NCI-H2227 treated with DMSO at 0.1 percent for 48 hours (cell line): ENCODE data around the gene DNAH8.
"Not testable (repeated sequence)": the region's sequence is repeated elsewhere in the genome, so short reads cannot be mapped to it uniquely, and the experiment has no call there.

ENCODE experiments used
- DNase-seq: peaks from one replicate; lab custom pipeline; 2025; lab: John Stamatoyannopoulos, UW

Gene DNAH8

DNA sequence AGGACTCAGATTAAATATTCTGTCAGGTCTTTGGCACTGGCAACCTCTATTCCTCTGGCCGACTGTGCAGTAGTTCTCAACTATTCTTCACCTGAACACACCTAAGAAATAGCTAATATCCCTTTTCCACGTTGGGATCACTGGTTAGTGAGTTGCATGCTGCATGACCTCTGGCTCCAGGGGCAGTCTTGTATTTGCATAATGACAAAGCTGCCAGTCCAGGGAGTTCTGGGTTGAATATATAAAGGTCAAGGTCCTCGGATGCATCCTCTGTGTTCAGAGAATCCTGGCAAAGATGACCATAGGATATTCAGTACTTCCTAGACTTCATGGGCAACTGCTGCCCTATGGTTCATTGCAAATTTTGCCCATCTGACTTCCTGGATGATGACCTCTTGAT, 131.2 kb downstream of the DNAH8 start:
- DNase-seq, result no peak

DNA sequence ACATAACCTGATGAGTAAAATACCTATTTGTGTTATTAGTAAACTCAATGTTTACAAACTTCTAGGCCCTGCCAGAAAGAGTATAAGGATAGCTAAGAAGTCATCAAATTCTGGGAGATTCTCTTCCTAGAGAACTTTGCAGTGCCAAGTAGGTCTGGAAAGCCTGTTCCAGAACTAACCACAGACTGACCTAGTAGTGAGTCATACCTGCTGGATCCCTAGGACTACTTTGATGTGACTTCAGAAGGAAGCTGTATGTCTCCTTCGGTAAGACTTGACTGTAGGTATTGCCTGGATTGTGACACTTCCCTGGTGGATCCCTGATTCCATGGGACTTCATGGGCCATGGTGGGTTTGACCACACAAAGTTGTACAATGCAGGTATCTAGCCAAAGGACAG, 131.7 kb downstream of the DNAH8 start:
- DNase-seq, result no peak

DNA sequence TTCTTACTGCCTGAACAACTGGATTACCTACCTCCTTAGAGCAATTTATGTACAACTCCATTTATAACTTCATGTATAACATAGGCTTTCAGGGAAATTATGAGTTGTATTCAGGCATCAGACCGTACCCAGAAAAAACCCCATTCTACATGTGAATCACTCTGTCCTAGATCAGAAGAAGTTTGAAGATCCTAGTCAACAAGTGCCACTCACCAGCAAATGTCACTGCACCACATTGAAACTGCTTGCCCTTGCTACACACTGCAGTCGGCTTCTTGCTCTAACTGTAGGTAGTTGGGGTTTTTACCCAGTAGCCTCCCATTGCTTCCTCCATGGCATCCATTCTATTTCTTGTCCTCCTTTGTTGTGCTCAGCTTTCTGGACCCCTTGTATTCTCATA, 132.4 kb downstream of the DNAH8 start:
- no peak for DNase-seq

DNA sequence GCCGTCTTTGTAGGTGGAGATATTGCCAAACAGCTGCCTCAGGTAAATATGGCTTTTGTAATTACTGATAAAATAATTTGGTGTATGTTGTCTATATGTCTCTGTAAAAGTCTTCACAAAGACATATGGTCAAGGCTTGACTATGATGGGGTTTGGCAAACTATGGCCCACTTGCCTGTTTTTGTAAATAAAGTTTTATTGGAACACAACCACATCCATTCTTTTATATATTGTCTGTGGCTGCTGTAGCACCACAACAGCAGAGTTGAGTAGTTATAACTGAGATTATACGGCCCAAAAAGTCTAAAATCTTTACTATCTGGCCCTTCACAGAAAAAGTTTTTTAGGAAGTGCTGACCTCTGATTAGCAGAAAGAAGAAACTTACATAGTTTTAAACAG, 133.6 kb downstream of the DNAH8 start:
- no peak for DNase-seq

DNA sequence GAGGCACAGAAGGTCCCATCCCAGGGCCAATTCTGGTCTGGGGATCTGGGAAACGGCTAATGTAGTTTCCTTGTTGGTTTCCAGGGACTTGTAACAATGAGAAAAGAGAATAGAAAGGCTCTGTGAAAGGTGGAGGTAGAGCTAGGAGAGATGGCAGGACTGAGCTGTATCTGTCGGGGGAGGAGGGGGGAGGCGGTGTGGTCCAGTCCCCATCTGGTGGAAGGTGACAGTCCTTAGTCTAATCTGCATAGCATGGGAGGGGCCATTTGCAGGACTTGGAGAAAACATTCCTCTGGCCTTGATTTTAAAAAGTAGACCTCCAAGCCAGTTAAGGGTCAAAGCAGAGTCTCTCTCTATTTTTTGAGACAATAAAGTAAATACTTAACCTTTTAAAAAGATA, 137.1 kb downstream of the DNAH8 start:
- DNase-seq, result no peak

DNA sequence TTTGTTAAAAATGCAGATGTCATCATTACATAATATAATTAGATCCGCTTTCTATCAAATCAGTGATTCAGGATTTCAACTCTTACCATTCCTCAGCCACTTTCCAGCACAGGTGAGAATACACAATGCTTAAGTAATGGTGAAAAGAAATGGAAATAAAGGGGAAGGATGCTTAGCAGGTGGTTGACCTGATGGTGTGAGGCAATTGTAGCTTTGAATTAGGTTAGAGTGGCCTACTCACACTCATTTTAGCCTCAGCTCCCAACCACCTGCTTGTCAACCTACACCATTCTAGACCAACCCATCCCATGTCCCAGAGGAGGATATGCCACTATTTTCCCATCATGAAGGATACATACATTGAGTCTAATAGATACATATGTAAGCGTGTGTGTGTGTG, 138.1 kb downstream of the DNAH8 start:
- no peak for DNase-seq

DNA sequence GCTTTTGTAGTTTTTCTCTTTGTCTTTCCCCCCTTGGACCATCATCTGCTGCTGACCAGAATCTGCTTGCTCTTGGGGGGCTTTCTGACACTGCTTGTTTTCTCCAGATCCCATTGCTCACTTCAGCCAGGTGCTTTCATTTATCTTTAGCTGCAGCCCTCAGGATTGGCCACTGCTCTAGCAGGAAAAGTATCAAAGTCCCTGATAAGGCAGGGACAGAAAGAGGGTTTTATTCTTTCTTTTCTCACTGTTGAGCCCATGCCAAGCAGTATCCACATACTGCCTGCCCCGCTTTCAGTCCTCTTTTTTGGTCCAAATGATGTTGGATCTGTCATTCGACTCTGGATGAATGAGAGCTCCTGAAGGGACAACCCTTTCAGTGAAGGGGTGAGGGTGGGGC, 141.4 kb downstream of the DNAH8 start:
- DNase-seq, result no peak

DNA sequence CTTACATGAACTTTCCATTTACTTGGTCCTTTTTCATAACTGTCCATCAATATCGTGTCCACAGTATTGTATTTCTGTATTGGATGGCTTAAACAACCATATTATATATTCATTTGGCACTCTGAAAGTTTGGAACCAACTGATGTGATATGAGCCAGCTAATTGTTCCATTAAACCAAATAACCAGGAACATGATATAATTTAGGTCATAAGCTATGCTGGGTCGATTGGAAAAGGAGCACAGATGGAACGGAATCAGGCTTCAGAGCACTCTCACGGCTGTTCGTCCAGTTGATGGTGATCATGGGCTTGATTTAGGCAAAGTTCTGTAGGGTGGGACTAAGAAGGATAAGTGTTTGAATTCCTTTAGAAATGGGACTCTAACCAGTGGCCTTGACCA, 142.7 kb downstream of the DNAH8 start:
- DNase-seq, result no peak

DNA sequence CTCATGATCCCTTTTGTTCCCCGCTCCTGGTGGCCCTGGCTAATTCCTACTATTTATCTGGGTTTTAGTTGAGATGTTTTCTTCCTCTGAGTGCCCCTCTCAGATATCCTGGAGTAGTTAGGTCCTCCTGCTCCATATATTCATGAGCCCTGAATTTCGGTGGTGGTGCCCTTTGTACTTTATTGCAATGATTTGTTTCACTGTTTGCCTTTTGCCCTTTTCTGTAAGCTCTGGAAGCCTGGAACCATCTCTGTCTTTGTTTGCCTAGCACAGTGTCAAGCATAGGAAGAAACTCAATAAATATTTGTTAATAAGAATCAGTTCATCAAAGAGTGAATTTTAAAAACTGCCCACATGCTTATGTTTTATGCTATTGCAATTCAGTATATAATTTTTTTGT, 144.9 kb downstream of the DNAH8 start:
- DNase-seq, result no peak

DNA sequence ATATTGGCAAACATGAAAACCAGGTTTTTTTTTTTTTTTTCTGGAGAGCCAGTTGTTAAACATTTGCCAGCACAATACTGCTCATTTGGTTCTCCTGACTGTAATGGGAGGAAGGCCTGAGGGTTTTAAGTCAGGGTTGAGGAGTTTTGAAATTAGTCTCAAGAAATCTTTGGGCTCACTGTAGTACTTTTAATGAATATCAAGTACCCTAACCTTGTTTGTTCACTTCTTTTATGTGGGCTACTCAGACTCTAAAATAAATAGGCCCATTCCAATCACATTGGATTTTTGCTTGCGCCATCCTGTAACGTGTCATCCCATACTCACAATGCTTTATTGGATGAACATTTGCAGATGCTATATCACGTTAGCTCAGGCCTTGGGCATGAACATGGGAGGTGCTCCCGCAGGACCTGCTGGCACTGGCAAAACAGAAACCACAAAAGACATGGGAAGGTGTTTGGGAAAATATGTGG, 146.9 kb downstream of the DNAH8 start:
- DNase-seq, result no peak

DNA sequence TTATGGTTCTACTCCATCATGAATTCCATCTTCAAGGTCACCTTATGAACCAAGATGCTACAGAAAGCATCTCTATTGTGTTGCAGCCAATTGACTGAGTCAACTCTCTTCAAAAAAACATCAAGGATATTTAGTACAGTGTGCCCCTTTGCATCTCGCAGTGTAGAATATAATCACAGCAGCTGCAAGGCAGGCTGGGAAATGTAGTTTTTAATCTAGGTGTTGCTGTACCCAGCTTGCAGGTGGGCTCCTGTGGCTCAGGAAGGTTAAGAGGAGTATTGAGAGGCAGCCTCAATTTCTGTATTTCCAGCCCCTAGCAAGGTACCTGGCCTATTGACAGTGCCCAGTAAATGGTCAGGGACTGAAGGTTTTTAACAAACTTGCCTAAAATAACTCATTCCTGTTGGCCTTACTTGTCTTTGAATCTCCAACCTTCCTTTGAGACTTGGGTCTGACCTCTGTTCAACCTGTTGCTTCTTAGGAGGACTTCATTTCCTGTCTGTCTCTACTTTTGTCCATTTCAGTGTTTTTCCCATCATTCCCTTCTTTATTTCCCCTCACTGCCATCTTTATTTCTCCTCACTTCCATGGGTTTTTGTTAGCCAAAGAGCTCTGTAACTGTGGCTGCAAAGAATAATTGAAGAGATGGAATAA, 150.5 kb downstream of the DNAH8 start:
- DNase-seq, result no peak

DNA sequence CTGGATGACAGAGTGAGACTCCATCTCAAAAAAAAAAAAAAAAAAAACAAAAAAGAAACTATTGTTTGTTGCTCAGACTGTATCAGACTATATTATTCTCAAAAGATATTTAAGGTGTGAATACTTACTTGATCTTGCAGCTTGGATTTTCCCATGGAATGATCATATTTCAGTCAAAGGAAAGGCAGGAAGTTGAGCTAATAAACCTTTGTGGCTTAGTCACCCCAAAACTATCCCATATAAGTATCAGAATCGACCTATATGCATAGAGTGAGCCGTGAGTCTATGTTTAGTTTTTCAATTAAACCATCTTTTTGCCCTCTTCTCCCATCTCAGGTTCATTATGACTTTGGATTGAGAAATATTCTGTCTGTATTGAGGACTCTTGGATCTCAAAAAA, 152.6 kb downstream of the DNAH8 start:
- DNase-seq, result no peak

DNA sequence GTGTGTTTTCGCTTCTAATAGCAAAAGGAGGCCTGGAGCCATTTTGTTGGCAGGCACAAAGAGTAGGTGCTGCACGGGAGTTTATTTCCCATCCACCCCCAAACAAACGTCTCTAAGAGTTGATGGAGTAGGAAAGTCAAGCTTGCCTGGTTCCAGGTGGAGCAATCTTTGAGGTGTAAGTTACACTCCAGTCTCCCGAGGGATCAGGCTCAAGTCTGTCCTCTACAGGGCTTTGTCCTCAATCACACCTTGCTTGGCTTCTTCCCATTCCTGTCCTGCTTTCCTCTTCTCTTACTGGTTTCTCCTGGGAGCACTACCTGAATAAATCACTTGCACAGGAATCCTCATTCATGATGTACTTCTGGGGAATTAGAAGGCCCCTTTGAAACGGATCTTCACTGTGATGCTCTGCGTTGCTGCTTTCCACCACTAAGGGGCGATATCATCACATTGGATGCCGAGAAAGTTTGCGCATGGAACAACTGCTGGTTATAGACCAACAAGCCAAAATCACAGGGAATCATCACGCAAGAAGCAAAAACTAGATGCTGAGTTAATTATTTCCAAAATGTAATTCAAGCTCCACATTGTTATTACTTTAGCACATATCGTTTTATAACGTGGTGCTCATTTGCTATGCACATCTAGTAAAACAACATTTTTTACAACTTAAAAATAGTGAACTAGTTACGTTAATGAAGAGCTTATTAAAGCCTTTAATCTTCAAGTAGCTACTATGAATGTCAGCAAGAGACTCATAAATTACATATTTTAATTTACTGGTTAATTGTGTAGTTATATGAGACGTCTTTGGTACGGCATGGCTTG, 156.8 kb downstream of the DNAH8 start:
- DNase-seq, result peak; percentile 18

DNA sequence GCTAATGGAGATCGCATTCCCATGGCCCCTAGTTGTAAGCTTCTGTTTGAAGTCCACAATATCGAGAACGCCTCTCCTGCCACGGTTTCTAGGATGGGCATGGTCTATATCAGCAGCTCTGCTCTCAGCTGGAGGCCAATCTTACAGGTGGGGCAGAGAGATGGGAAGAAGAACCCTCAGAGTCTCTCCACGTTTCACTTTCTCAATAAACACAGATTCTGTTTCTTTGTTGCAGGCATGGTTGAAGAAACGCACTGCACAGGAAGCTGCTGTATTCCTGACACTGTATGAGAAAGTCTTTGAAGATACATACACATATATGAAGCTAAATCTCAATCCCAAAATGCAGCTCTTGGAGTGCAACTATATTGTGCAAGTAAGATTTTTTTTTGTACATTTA, 157.9 kb downstream of the DNAH8 start:
- no peak for DNase-seq

DNA sequence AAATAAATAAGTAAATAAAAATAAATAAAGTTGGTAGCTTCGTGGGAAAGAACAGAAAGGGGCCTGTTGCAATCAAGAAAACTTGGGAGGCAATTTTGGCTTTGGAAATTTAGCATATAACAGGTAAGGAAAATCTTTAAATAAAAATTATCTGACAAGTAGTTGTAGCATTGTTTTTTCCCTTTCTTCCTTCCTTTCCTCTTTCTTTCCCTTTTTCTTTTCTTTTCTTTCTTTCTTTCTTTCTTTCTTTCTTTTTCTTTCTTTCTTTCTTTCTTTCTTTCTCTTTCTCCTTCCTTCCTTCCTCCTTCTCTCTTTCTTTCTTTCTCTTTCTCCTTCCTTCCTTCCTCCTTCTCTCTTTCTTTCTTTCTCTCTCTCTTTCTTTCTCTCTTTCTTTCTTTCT, 158.7 kb downstream of the DNAH8 start:
- DNase-seq, result not testable (repeated sequence)

DNA sequence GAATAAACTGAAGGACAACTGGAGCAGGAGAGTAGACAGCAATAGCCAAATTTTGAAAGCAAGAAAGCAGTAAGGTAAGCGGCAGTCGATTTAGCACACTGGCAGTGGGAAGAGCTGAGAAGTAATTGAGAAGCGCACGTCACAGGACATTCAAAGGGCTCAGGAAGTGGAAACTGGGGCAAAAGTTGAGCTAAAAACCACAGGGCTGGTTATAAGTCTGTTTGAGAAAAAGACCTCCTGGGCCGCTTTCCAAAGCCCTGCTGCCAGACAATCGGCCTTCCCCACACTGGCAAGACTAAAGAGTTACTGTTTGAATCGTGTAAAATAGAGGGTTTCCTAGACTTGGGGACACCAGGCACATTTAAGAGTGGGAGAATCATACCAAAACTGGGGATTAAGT, 161.4 kb downstream of the DNAH8 start:
- no peak for DNase-seq

DNA sequence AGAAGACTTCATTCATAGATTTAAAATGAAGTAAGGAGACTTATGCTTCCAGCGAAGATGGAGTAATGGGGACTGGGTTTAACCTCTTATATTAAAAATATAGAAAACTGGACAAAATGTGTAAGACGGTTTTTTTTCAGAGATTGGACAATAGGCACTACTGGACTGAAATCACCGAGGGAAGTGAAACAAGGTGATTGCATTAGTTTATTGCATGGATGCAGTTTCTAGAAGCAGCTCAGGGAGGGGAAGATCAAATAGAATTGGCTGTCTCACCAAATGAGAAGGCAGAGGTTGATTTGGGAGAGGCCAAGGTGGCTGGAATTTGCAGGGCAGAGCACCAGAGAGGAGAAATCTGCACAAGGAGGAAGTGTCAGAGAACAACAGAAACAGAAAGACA, 162.6 kb downstream of the DNAH8 start:
- DNase-seq, result no peak

DNA sequence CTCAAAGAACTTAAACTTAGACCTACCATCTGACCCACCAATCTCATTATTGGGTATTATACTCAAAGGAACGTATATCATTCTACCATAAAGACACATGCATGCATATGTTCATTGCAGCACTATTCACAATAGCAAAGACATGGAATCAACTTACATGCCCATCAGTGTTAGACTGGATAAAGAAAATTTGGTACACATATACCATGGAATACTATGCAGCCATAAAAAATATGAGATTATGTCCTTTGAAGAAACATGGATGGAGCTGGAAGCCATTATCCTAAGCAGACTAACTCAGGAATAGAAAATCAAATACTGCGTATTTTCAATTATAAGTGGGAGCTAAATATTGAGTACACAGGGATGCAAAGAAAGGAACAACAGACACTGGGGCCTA, 167.0 kb downstream of the DNAH8 start:
- no peak for DNase-seq

DNA sequence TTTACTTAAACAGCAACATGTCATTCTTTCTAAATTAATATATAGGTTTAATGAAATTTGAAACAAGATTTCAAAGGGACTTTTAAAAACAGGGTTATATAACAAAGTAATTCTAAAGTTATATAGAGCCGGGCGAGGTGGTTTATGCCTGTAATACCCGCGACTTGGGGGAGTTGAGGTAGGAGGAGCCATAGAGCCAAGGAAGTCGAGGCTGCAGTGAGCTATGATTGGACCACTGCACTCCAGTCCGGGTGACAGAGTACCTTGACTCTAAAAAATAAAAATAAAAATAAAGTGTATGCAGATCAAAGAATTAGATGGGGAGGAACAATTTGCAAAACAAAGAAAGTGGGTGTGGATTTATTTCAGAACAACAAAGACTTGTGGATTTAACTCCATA, 182.4 kb downstream of the DNAH8 start:
- no peak for DNase-seq

DNA sequence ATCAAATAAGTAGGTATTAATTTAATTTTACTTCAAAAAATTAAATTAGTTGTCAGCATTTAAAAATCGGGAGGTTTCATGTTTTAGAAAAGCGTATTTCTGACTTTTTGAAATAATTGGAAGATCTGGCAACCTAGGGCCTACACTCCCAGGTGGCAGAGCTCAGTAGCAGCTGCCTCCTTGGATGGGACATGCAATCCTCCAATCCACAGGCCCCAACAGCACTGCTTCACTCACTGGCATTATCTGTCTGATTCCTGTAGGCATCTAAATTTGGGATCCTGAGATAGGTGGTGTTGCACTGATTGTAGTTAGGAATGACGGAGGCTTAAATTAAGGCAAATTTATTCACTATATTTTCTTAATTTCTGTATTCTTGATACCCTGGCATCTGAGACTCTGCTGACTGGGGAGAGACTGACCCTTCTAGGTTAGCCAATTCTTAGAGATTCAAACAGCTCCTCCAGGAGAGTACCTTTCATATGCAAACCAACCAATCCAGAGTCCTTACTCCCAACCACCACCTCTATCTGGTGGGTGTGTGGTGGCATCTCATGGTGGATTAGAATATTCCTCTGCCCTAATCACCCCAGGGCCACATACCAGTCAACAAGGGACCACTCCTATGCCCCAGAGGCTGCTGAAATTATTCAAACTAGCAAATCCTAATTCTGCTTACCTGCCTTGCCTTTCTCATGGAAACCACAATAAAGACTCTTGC, 186.9 kb downstream of the DNAH8 start:
- no peak for DNase-seq

DNA sequence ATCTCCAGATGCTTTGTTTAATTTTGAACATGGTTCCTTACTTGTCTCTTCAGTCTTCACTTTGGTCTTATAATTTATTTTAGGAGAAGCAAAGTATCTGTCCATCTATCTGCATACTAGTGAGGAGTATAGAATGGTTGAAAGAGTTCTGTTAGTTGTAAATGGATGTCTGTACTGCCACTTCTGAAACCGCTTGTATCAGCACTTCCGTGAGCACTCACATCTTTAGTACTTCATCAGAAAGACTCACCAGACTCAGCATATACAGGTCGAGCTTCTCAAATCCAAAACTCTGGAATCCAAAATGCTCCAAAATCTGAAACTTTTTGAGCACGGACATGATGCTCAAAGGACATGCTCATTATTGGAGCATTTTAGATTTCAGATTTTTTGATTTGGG, 191.5 kb downstream of the DNAH8 start:
- DNase-seq, result no peak

DNA sequence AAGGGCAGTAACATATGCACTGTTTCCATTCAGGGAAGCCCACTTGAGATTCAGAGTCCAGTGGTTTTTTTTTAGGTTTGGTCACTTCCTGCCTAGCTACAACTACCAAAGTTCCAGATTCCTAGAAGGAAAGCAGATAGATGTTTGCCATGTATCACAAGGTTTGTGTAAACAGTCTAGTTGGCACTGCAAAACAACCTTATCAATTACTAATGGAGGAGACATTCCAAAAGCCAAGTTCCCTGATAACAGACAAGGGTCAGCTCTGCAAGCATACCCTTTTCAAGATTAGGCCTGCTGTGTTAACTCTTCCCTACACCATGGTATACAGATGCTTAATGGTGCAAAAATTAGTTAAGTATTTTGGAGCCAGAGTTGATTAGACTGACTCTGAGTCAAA, 192.2 kb downstream of the DNAH8 start:
- no peak for DNase-seq
